Thyroid gland (tissue), 4 donors: ENCODE data around the gene MTHFR. TPM values are rescaled to one million over a fixed set of nuclear protein-coding genes. Genes with fewer than 3 reads are reported as not detected.

Source experiments
- DNase-seq, 2 donors: peaks; one replicate each; pipeline ENCODE4 v3.0.0-alpha.2; 2019
- H3K27ac ChIP-seq, 3 donors: fragments of 200-600 bp; sonication (generic); 1 replicate in 2 of 3; 2 replicates in 1 of 3; pipeline ENCODE4 v1.5.1; 2016 to 2019; ENCODE audit warnings: mild to moderate bottlenecking in 1 of 3, moderate library complexity in 1 of 3
- H3K27me3 ChIP-seq: fragments of 200-600 bp; sonication (generic); one replicate; pipeline ENCODE4 v1.5.1; 2019
- H3K36me3 ChIP-seq, 2 donors: fragments of 200-600 bp; sonication (generic); one replicate each; pipeline ENCODE4 v1.5.1; 2016 to 2019
- H3K4me1 ChIP-seq, 2 donors: fragments of 200-600 bp; sonication (generic); one replicate each; pipeline ENCODE4 v1.5.1; 2017 to 2019
- H3K4me3 ChIP-seq, 3 donors: fragments of 200-600 bp; sonication (generic); replicated peaks in 1 of 3; 1 replicate in 2 of 3; 2 replicates in 1 of 3; pipeline ENCODE4 v1.5.1; 2016; ENCODE audit warnings: mild to moderate bottlenecking in 1 of 3
- H3K9me3 ChIP-seq: fragments of 200-600 bp; sonication (generic); one replicate; pipeline ENCODE4 v1.5.1; 2017
- POLR2A ChIP-seq, 2 donors: fragments of 450-650 bp; IDR thresholded peaks; one replicate each; pipeline ENCODE4 v1.6.1; 2017; ENCODE audit warnings: antibody characterized with exemption in 2 of 2, mild to moderate bottlenecking in 2 of 2, moderate library complexity in 1 of 2
- WGBS, 2 donors: methylation state at CpG; one replicate each; pipeline ENCODE4 v1.1.5; 2017; 5-methylcytosine and 5-hydroxymethylcytosine counted together
- intact Hi-C: fragments of 100-400 bp; cut with DNase I; formaldehyde crosslinking; loops from one replicate; pipeline ENCODE4 v1.15.1; 2023
- total RNA-seq, 4 donors: library from RNA; depleted of rRNA; stranded (reverse); fragments of >200 nt; gene quantifications; one replicate each; pipeline ENCODE4 v1.2.3, GENCODE V29; 2016
- TF ChIP-seq, protein P1 (sequence below), 6 experiments: fragments of 200-600 bp in 3 of 6; fragments of 450-650 bp in 3 of 6; sonication (generic) in 3 of 6; IDR thresholded peaks; one replicate each; pipeline ENCODE4 v1.5.1; 2016 to 2019; ENCODE audit warnings: antibody characterized with exemption in 6 of 6, mild to moderate bottlenecking in 2 of 6, inconsistent platforms in 1 of 6, moderate library complexity in 1 of 6

The MTHFR gene
- total RNA-seq, 4 donors from 2014 or later, result 52.8 to 96.9 (median 65.6) TPM

DNA sequence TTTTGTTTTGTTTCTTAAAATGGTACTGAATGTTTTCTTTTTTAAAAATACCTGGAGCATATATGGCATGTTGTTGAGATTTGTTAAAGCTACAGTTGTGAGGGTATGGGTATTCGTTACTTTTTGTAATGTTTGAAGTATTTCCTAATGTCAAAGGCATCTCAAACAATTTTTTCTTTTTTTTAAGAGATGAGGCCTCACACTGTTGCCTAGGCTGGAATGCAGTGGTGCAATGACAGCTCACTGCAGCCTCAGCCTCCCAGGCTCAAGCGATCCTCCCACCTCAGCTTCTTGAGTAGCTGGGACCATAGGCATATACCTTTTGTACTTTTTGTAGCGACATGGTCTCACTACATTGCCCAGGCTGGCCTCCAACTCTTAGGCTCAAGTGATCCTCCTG lies 16.3 kb upstream of the MTHFR start:
- WGBS, 2 donors, result 89 to 90% methylated on average over 3 of the region's 3 CpGs
- intact Hi-C loops, result no loop called here
- H3K36me3 ChIP-seq, result peaks cover 46 to 63% of the 10 kb centered on the region in 2 donors
- H3K4me1 ChIP-seq, result no peaks in the 10 kb centered on the region
- TF ChIP-seq, protein P1, sequence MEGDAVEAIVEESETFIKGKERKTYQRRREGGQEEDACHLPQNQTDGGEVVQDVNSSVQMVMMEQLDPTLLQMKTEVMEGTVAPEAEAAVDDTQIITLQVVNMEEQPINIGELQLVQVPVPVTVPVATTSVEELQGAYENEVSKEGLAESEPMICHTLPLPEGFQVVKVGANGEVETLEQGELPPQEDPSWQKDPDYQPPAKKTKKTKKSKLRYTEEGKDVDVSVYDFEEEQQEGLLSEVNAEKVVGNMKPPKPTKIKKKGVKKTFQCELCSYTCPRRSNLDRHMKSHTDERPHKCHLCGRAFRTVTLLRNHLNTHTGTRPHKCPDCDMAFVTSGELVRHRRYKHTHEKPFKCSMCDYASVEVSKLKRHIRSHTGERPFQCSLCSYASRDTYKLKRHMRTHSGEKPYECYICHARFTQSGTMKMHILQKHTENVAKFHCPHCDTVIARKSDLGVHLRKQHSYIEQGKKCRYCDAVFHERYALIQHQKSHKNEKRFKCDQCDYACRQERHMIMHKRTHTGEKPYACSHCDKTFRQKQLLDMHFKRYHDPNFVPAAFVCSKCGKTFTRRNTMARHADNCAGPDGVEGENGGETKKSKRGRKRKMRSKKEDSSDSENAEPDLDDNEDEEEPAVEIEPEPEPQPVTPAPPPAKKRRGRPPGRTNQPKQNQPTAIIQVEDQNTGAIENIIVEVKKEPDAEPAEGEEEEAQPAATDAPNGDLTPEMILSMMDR (IDR thresholded peaks at IDR 0.05), result no peak
- no peak for TF ChIP-seq POLR2A (IDR thresholded peaks at IDR 0.05)
- DNase-seq, result no peak
- no peak overlapping the region for H3K27ac ChIP-seq
- H3K9me3 ChIP-seq, result no peaks in the 10 kb centered on the region
- H3K4me3 ChIP-seq, result no peak overlapping the region
- H3K27me3 ChIP-seq, result no peaks in the 10 kb centered on the region

DNA sequence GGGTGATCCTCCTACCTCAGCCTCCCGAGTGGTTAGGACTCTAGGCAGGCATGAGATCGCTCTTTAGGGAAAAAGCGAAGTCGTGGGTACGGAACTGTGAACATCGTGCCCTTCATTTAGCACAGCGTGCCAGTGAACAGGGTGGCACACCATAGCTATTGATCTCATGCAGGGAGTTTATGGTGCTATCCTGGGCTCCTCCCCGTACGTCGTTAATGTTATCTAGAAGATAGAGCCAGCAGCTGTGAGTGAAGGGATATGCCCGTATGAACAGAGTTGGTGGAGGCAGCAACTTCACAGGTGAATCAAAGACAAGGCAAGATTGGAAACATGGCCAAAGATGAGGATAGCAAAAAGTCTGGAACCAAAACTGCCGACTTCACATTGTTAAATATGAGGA lies 11.4 kb upstream of the MTHFR start:
- 96 to 98% methylated on average over 12 of the region's 12 CpGs for WGBS, 2 donors
- Histone ChIP-seq H3K27me3 (no peaks in the 10 kb centered on the region), H3K4me3 (no peak overlapping the region), H3K27ac (no peak overlapping the region), H3K9me3 (no peaks in the 10 kb centered on the region), H3K36me3 (peaks cover 33 to 38% of the 10 kb centered on the region in 2 donors), H3K4me1 (no peaks in the 10 kb centered on the region)
- DNase-seq, result no peak
- TF ChIP-seq, protein P1 (IDR thresholded peaks at IDR 0.05), result no peak
- no peak for TF ChIP-seq POLR2A (IDR thresholded peaks at IDR 0.05)
- intact Hi-C loops, result no loop called here

DNA sequence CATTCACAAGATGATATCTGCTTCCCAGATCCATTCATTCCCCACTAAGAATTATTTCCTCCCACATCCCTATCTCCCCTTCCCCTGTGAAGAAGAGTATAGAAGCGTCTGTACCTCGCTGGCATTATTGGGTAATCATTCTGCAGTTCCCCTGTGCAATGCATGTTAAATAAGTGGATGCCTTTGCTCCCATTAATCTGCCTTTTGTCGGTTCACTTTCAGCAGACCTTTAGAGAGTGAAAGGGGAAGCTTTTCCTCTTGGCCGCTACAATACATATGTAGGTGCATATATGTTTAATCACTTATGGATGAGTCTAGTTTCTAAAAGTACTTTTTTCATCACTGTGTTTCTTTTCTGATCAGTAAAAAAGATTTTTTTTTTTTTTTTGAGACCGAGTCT lies 7.3 kb upstream of the MTHFR start:
- no peak overlapping the region for H3K27ac ChIP-seq
- DNase-seq, result no peak
- WGBS, 2 donors, result 88 to 94% methylated on average over 5 of the region's 5 CpGs
- no peaks in the 10 kb centered on the region for H3K9me3 ChIP-seq
- no peak overlapping the region for H3K4me3 ChIP-seq
- H3K4me1 ChIP-seq, result peaks cover 0 to 2% of the 10 kb centered on the region in 2 donors
- peaks cover 22 to 30% of the 10 kb centered on the region in 2 donors for H3K36me3 ChIP-seq
- intact Hi-C loops, result no loop called here
- H3K27me3 ChIP-seq, result no peaks in the 10 kb centered on the region
- TF ChIP-seq POLR2A (IDR thresholded peaks at IDR 0.05), result no peak
- TF ChIP-seq, protein P1 (IDR thresholded peaks at IDR 0.05), result no peak

DNA sequence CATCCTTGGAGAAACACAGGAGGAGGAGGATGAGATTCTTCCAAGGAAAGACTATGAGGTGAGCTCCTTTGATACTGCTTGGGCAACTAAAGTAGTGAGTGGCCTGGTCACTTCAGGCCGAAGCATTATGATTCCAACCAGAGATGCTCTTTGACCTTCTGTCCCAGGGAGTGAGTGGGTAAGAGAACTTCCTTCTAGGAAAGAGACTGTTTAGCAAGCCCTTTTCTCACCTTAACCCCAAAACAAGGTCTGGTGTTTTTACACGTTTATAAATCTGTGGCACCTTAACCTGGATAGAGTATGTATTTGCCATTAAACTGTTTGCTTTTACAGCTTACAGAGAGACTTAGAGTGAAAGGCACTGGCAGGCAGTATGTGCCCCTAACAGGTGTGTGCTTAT lies 1.4 kb upstream of the MTHFR start:
- Histone ChIP-seq H3K27ac (peak overlapping the region; percentile 89 to 100 (median 99)), H3K9me3 (no peaks in the 10 kb centered on the region), H3K27me3 (no peaks in the 10 kb centered on the region), H3K4me3 (peak overlapping the region in 2 of 3 donors; percentile 41 to 74), H3K36me3 (peaks cover 0 to 10% of the 10 kb centered on the region in 2 donors), H3K4me1 (peaks cover 41 to 44% of the 10 kb centered on the region in 2 donors)
- TF ChIP-seq POLR2A (IDR thresholded peaks at IDR 0.05), result no peak
- TF ChIP-seq, protein P1 (IDR thresholded peaks at IDR 0.05), result no peak
- no peak for DNase-seq
- WGBS, 2 donors, result 46 to 58% methylated on average over 2 of the region's 2 CpGs
- intact Hi-C loops, result loop anchor here (10.0 kb wide), 1 partner anchor 152 kb away; the partner anchor contains the start of genes FBXO2 and FBXO44

DNA sequence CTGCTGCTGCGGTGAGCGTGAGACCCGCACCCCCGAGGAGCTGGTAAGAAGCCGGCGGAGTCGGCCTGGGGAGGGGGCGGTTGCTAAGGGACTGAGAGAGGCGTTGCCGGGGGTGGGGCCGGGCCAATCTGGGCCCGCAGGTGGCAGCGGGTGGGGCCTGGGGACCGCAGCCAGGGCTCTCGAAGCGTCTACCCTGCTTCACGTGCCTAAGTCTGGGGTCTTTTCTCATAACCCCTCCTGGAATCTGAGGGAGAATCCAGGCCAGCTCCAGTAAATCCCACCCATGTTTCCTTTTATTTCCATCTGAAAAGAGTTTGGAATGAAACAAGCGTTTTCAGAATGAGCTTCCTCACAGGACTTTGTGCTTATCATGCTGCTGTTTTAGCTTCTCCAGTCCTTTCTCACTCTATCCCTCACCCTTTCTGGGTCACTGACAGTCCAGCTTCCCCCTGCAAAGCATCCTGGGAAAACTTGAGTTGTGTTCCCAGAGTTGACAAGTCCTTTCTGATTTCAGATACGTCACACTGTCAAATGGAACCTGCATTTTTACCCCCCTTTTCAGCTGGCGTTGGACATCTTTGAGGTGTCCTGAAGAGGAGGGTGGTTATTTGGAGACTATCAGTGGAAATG lies 658 bp upstream of the MTHFR start:
- TF ChIP-seq, protein P1 (IDR thresholded peaks at IDR 0.05), result no peak
- TF ChIP-seq POLR2A (IDR thresholded peaks at IDR 0.05), result no peak
- Histone ChIP-seq H3K27ac (peak overlapping the region; percentile 89 to 100 (median 99)), H3K36me3 (peaks cover 0 to 6% of the 10 kb centered on the region in 2 donors), H3K4me3 (peak overlapping the region; percentile 41 to 74 (median 54)), H3K9me3 (no peaks in the 10 kb centered on the region), H3K27me3 (no peaks in the 10 kb centered on the region), H3K4me1 (peaks cover 48 to 51% of the 10 kb centered on the region in 2 donors)
- intact Hi-C loops, result loop anchor here (10.0 kb wide), 1 partner anchor 152 kb away; the partner anchor contains the start of genes FBXO2 and FBXO44
- DNase-seq, result peak in 1 of 2 donors; percentile 17
- WGBS, 2 donors, result 1% methylated on average over 16 to 19 of the region's 20 CpGs
